Adipose tissue (tissue), 3 donors: ENCODE measurements around the gene CAMK4. TPM values are rescaled to one million over a fixed set of nuclear protein-coding genes. Genes with fewer than 3 reads are reported as not detected.
"Not testable (repeated sequence)": the region's sequence is repeated elsewhere in the genome, so short reads cannot be mapped to it uniquely, and the experiment has no call there.

ENCODE experiments used
- H3K27ac ChIP-seq: one replicate; pipeline ENCODE4 v1.5.1; 2013; ENCODE audit warnings: low read depth, low read length
- WGBS, 3 donors: extraction: QIAGEN DNeasy Blood & Tissue Kit; methylation state at CpG; one replicate each; pipeline ENCODE4 v1.1.7; 2013; 5-methylcytosine and 5-hydroxymethylcytosine counted together
- polyA plus RNA-seq, 3 donors: library from polyadenylated mRNA; stranded (reverse); fragments of 200-250 nt; gene quantifications; one replicate each; pipeline ENCODE4 v1.2.3, GENCODE V29; 2013
- donor health status: healthy with polysubstance abuse.
- donor health status: Bipolar disorder and iron deficiency.
- donor health status: healthy.

The CAMK4 gene
- polyA plus RNA-seq, 3 donors: 0.17 to 0.43 TPM; not detected in 1

GRCh38 chr5:111295649-111296048 is 71.5 kb downstream of the CAMK4 start:
- 85 to 92% (median 86%) methylated on average over 3 of the region's 3 CpGs for WGBS, 3 donors
- no peak overlapping the region for H3K27ac ChIP-seq

GRCh38 chr5:111296570-111296969 is 72.4 kb downstream of the CAMK4 start:
- 71 to 83% (median 80%) methylated on average over 3 of the region's 3 CpGs for WGBS, 3 donors
- no peak overlapping the region for H3K27ac ChIP-seq

GRCh38 chr5:111299067-111299481 is 74.9 kb downstream of the CAMK4 start:
- 84 to 96% (median 85%) methylated on average over 7 of the region's 7 CpGs for WGBS, 3 donors
- no peak overlapping the region for H3K27ac ChIP-seq

DNA sequence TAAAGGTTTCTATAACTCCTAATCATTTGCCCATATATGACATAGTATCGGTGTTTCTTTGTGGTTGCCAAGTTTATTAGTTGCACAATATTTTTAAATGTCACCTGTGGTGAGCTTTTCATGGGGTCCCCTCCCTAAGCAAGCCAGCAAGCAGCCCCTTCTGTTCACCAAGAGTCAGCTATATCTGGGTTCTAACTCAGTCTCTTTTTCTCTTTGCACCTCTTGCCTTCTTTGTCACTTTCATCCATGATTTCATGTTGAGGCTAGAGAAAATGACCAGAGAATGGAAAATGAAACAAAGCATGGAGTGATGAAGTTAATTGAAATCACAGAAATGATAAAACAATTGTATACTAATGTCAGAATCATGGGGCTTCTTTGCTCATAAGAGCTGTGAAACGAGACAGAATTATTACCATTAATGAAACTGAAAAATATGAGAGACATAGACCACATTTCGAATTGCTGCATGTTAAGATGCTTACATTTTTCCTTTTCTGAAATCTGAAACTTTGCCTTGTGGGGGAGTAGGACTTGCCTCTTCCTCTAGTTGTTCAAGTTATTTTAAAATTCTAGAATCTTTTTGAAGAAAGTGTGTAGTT is 75.7 kb downstream of the CAMK4 start:
- WGBS, 3 donors: 67 to 81% (median 69%) methylated on average over 3 of the region's 3 CpGs

GRCh38 chr5:111301264-111301663 is 77.1 kb downstream of the CAMK4 start:
- H3K27ac ChIP-seq: no peak overlapping the region
- WGBS, 3 donors: 70 to 75% (median 73%) methylated on average over 1 of the region's 1 CpG

More for the DNA sequence above, 75.7 kb downstream of the CAMK4 start:
- no peak overlapping the region for H3K27ac ChIP-seq

GRCh38 chr5:111302043-111302442 is 77.9 kb downstream of the CAMK4 start:
- not testable (repeated sequence) for H3K27ac ChIP-seq
- WGBS, 3 donors: 92 to 93% (median 93%) methylated on average over 11 to 14 of the region's 15 CpGs

DNA sequence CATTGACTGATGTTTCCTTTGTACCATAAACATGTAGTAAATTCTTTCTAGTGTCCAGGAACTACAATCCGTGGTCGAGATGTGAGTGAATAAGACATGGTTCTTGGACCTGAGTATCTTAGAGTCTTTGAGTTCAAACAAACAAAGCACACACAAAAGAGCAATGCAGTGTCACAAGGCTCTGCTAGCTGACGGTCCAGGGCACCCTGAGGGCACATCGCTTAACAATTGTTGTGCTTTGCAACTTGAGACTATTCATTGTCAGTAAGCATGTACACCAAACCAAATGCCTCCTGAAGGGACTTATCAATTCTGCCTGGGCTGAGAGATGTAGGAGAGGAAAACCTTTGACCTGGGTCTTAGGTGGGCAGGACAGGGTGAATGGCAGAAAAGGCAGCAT is 84.8 kb downstream of the CAMK4 start:
- H3K27ac ChIP-seq: no peak overlapping the region
- 57 to 72% (median 72%) methylated on average over 4 of the region's 4 CpGs for whole genome bisulfite sequencing, 3 donors

- no peak overlapping the region for H3K27ac ChIP-seq
- WGBS, 3 donors: 88 to 93% (median 91%) methylated on average over 2 of the region's 2 CpGs
Measured at GRCh38 chr5:111309384-111309783, 85.2 kb downstream of the CAMK4 start.

DNA sequence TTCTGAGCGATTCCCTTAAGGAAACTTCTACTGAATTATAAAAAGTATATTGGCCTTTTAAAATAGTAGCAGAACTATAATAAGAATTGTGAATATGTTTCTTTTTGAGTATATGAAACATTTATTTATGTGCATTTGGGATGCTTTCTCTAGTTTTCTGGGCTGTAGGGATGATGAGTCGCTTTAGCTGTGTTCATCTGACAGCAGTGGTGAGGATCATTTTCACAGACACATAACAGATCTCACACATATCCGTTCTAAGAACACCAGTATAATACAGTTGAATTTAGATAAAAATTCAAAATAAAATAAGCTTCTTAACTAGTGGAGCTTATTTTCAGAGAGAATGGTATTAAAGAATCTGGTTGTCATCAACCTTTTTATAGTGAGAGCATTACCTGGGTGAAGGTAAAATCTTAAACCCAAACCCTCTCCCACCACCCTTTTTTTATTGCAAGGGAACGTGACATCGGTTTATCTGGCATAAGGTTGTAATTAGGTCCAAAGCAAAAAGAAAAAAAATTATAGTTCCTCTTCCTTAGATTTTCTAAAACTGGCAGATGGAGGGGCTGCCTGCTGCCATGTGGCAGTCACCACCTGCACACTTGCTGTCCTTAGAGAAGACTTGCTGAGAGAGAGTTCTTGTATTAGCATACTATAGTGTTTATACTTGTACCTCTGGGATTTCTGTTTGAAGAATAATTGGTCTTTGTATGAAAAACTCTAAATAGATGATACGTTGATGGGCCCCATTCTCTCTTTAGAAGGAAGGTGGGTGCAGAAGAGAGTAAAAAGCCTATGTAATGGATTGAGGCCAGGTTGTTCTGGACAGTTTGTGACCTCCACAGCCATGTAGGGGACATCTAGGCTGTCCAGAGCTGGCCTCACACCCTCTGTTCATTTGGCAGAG is 86.8 kb downstream of the CAMK4 start:
- 78 to 83% (median 83%) methylated on average over 6 of the region's 6 CpGs for WGBS, 3 donors
- H3K27ac ChIP-seq: no peak overlapping the region

DNA sequence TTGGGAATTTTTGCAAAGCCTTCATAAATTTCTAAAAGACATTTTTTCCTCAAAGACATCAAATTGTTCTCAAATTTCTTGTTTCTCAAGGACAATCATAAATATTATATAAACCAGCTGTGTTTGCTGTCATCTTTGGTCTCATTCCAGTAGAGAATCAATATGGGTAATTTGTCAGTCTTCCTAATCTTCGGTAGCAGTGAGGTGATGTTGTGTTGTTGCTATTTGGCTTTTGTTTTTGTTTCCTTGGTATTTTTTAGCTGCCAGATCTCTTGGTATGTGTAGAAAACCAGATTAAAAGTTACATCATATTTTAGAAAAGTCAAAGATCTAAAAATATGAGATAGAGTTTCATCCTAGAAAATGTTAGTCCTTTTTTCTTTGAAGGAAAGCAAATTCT is 87.5 kb downstream of the CAMK4 start:
- H3K27ac ChIP-seq: no peak overlapping the region
- 21 to 68% (median 52%) methylated on average over 1 of the region's 1 CpG for WGBS, 3 donors

DNA sequence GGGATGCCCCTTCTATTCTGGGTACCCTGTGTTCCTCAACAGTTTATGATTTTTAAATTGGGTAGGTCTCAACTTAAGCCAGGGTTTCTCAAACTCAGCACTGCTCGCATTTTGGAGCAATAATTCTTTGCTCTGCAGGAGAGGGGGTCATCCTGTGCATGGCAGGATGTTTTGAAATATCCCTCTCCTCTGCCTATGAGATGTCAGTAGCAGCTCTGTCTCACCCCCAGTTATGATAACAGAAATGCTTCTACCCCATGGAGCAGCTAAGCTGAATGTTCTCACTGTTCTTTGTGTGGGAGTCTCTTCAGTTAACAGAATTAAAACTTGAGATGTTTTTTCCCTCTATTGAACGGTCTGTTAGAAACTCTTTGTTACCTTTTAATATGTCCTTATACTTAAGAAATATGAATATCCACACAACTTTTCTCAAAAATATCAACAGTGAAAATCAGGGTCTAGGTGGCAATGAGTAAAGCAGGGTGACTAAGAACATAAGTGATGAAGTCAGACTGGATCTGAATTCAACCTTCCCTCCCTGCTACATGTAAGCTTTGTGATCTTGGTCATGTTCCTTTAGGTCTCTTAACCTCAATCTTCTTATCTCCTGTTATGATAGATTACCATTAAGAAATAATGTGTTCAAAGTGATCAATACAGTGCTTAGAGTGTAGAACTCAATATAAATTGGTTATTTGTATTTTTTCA is 89.0 kb downstream of the CAMK4 start:
- no peak overlapping the region for H3K27ac ChIP-seq
- 69 to 81% (median 71%) methylated on average over 2 of the region's 2 CpGs for WGBS, 3 donors

DNA sequence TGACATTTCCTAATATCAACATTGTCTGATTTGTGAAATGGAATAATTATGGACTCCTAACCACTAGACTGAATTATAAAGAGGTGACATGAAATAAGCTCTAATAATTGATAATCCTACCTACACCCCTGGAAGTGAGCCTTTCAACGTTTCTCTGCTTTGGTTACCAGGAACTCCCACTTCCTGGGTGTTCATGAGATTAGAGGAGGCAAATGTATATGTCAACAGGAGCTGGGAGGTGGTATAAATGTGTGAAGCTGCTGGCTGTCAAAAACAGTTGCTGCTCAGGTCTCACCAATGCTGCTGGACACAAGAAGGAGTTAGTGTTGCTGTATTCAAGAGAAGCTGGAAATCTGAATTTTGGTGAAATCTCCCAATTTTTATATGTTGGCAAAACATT is 96.8 kb downstream of the CAMK4 start:
- no peak overlapping the region for H3K27ac ChIP-seq
- 16 to 26% (median 17%) methylated on average over 1 of the region's 1 CpG for WGBS, 3 donors

GRCh38 chr5:111321376-111321775 is 97.2 kb downstream of the CAMK4 start:
- H3K27ac ChIP-seq: no peak overlapping the region

- 51 to 89% (median 86%) methylated on average over 4 of the region's 4 CpGs for WGBS, 3 donors
- H3K27ac ChIP-seq: no peak overlapping the region
Measured at GRCh38 chr5:111326551-111326950, 102.4 kb downstream of the CAMK4 start.

DNA sequence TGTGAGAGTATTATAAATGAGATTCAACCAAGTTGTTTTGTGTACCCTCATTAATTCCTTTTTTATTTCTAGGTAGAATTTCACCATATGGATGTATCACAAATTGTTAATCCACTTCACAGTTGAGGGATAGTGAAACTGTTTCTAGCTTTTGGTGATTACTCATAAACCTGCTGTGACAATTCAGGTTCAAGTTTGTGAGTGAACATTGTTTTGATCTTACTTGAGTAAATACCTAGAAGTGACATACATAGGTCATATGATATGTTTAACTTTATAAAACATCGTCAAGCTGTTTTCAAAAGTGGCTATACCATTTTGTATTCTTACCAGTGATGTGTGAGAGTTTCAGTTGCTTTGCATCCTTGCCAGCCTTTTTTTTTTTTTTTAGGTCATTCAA is 112.9 kb downstream of the CAMK4 start:
- H3K27ac ChIP-seq: no peak overlapping the region
- WGBS, 3 donors: 79 to 87% (median 87%) methylated on average over 1 of the region's 1 CpG

DNA sequence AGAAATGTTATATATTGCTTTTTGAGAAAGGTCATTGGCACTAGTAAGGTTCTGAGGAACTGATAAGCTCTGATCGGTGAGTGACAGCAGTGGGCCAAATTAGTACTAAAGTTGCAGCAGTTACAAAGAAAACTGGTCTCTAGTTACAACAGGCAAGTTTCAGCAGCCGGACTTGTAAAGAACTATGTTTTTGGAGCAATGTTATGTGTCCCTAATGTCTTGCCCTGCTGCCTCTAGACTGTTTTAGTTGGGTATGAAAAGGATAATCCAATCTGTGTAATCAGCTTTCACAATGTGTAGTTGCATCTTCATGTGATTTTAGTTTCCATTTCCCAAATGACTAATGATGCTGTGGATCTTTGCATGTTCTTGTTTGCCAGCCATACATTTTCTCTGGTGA is 113.5 kb downstream of the CAMK4 start:
- WGBS, 3 donors: 16 to 34% (median 28%) methylated on average over 2 of the region's 2 CpGs
- H3K27ac ChIP-seq: no peak overlapping the region

GRCh38 chr5:111345731-111346130 is 121.5 kb downstream of the CAMK4 start:
- no peak overlapping the region for H3K27ac ChIP-seq
- 67 to 69% (median 69%) methylated on average over 8 of the region's 8 CpGs for WGBS, 3 donors

- H3K27ac ChIP-seq: no peak overlapping the region
Measured at GRCh38 chr5:111347021-111347420, 122.8 kb downstream of the CAMK4 start.

DNA sequence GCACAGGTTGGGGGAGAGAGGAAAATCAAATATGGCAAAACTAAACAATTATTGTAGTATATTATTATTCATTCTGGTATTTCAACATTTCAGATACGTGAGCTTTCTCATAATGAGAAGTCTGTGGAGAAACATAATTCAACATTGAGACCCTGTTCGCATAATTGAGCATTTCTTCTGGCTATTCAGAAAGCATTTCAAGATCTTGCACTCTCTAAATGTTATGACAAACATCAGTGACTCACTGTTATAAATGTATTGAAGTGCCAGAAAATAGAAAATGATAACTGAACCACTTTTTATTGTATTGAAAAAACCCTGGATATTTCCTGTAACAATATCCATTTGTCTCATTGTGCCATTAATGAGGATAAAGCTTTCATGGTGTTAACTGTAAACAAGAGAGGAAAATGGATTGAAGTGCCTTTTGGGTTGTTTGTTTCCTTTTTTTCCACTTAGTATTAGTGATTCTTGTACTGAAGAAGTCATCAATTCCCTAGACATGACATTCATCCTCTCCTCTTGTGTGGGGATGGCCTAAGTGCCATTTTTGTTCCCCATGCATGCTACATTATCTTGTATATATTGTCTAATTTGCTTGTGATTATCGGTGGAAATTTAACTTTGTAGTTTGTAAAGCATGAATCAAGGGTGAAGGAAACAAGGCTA is 124.6 kb downstream of the CAMK4 start:
- no peak overlapping the region for H3K27ac ChIP-seq
- WGBS, 3 donors: 82 to 85% (median 85%) methylated on average over 3 of the region's 3 CpGs
